ENCODE data around the gene MEMO1.

Gene MEMO1

GRCh38 chr2:32012872-32013271 lies 2.1 kb upstream of the MEMO1 start:
- H3K4me3 ChIP-seq (ENCODE audit: low read depth, low read length), result no peak overlapping the region
- TF ChIP-seq CTCF (IDR thresholded peaks at IDR 0.05; ENCODE audit: borderline replicate concordance, insufficient read depth, low read depth, low read length), result no peak

- H3K4me3 ChIP-seq (ENCODE audit: low read depth, low read length), result peak overlapping the region; percentile 69
- TF ChIP-seq CTCF (IDR thresholded peaks at IDR 0.05; ENCODE audit: borderline replicate concordance, insufficient read depth, low read depth, low read length), result no peak
These were observed 715 bp upstream of the MEMO1 start for GRCh38 chr2:32011485-32011960.

GRCh38 chr2:32010280-32010669 lies 533 bp downstream of the MEMO1 start:
- H3K4me3 ChIP-seq (ENCODE audit: low read depth, low read length), result peak overlapping the region; percentile 97

GRCh38 chr2:32009516-32010256 lies 1.1 kb downstream of the MEMO1 start:
- H3K4me3 ChIP-seq (ENCODE audit: low read depth, low read length), result peak overlapping the region; percentile 97
- TF ChIP-seq CTCF (IDR thresholded peaks at IDR 0.05; ENCODE audit: borderline replicate concordance, insufficient read depth, low read depth, low read length), result no peak

- TF ChIP-seq CTCF (IDR thresholded peaks at IDR 0.05; ENCODE audit: borderline replicate concordance, insufficient read depth, low read depth, low read length), result no peak
- H3K4me3 ChIP-seq (ENCODE audit: low read depth, low read length), result peak overlapping the region; percentile 97
These were observed 1.8 kb downstream of the MEMO1 start for GRCh38 chr2:32008805-32009515.

GRCh38 chr2:32007121-32007391 lies 3.8 kb downstream of the MEMO1 start:
- TF ChIP-seq CTCF (IDR thresholded peaks at IDR 0.05; ENCODE audit: borderline replicate concordance, insufficient read depth, low read depth, low read length), result no peak
- no peak overlapping the region for H3K4me3 ChIP-seq (ENCODE audit: low read depth, low read length)

GRCh38 chr2:32005371-32005976 lies 5.3 kb downstream of the MEMO1 start:
- H3K4me3 ChIP-seq (ENCODE audit: low read depth, low read length), result no peak overlapping the region
- TF ChIP-seq CTCF (IDR thresholded peaks at IDR 0.05; ENCODE audit: borderline replicate concordance, insufficient read depth, low read depth, low read length), result no peak
